SU-DHL-6 (cell line): ENCODE results near the gene SLC22A1.

Experiments
- H2AFZ ChIP-seq: fragments of 200-600 bp; sonication (generic); 2 replicates; pipeline ENCODE4 v1.6.1; 2014; ENCODE audit warnings: low read depth, mild to moderate bottlenecking, moderate library complexity, mixed read lengths, antibody characterized with exemption, low read length; ENCODE audit not compliant: severe bottlenecking
- H3F3A ChIP-seq: fragments of 200-600 bp; shearing (Covaris generic); 2 replicates; pipeline ENCODE4 v1.6.0; 2016; ENCODE audit warnings: antibody characterized with exemption, mild to moderate bottlenecking; ENCODE audit not compliant: insufficient read depth
- H3K27ac ChIP-seq: fragments of 200-600 bp; sonication (generic); 2 replicates; pipeline ENCODE4 v1.5.1; 2016; ENCODE audit warnings: low read depth, mild to moderate bottlenecking, low read length, moderate library complexity, mixed read lengths
- H3K27me3 ChIP-seq: fragments of 200-600 bp; sonication (generic), shearing (Covaris generic); 2 replicates; pipeline ENCODE4 v1.6.0; 2014; ENCODE audit warnings: mild to moderate bottlenecking, low read length
- H3K36me3 ChIP-seq: fragments of 200-600 bp; sonication (generic); 2 replicates; pipeline ENCODE4 v1.6.1; 2014; ENCODE audit warnings: mild to moderate bottlenecking, low read length, mixed read lengths
- H3K4me2 ChIP-seq: fragments of 300-600, 200-600 bp; shearing (Covaris generic), sonication (generic); 2 replicates; pipeline ENCODE4 v1.6.0; 2014; ENCODE audit warnings: low read length, low read depth, mild to moderate bottlenecking; ENCODE audit not compliant: poor library complexity, severe bottlenecking
- H3K4me3 ChIP-seq: fragments of 200-600 bp; sonication (generic); 2 replicates; pipeline ENCODE4 v1.5.1; 2014; ENCODE audit warnings: antibody characterized with exemption, low read length, mild to moderate bottlenecking, mixed read lengths; ENCODE audit not compliant: insufficient read depth, poor library complexity, severe bottlenecking
- H3K79me2 ChIP-seq: fragments of 200-600 bp; sonication (generic); 2 replicates; pipeline ENCODE4 v1.6.1; 2014; ENCODE audit warnings: mild to moderate bottlenecking, low read length, moderate library complexity; ENCODE audit not compliant: insufficient read depth
- H3K9ac ChIP-seq: fragments of 200-600 bp; sonication (generic); 2 replicates; pipeline ENCODE4 v1.7.0; 2014; ENCODE audit warnings: mild to moderate bottlenecking, low read length
- H3K9me2 ChIP-seq: fragments of 200-600 bp; sonication (generic); replicated peaks from 2 replicates; pipeline ENCODE4 v1.6.1; 2014; ENCODE audit warnings: low read length; ENCODE audit not compliant: insufficient read depth
- H3K9me3 ChIP-seq: fragments of 200-600 bp; sonication (generic); 2 replicates; pipeline ENCODE4 v1.6.1; 2014; ENCODE audit warnings: low read length, mixed read lengths; ENCODE audit not compliant: insufficient read depth
- H4K20me1 ChIP-seq: fragments of 200-600 bp; sonication (generic); 2 replicates; pipeline ENCODE4 v1.6.1; 2014; ENCODE audit warnings: low read depth, mild to moderate bottlenecking, antibody characterized with exemption, low read length, moderate library complexity, mixed read lengths
- EZH2phosphoT487 ChIP-seq: fragments of 200-600 bp; sonication (generic), shearing (Covaris generic); conservative IDR thresholded peaks from 2 replicates; pipeline ENCODE4 v1.6.1; 2018; ENCODE audit warnings: mild to moderate bottlenecking, antibody characterized with exemption, low read length, moderate library complexity, mixed read lengths
- TF ChIP-seq, protein P1 (sequence below): fragments of 200-600 bp; sonication (generic); IDR thresholded peaks from one replicate; pipeline ENCODE4 v1.5.1; 2017; ENCODE audit warnings: antibody characterized with exemption, mild to moderate bottlenecking, low read length, moderate library complexity; ENCODE audit not compliant: insufficient read depth, poor library complexity, severe bottlenecking

The SLC22A1 gene

DNA sequence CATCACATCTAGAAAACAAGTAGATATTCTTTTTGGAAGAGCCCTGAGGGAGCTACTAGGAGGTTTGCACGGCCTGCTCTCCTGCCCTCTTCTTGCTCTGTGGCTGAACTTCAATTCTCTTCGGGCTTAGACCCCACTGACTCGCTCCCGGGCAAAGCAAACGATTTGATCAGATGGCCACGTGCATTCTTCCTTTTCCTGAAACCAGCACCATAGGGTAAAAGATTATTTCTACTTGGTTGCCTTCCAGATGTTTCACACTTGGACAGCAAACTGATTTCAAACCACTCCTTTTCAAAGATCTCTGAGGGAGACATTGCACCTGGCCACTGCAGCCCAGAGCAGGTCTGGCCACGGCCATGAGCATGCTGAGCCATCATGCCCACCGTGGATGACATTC lies at the start of gene SLC22A1:
TSS of gene SLC22A1 (plus strand) at position 258 of the 400 bp plus-strand sequence. CDS start at position 379, 121 bp downstream.
- H3K9ac ChIP-seq = no peak within 1 kb of the TSS
- H2AFZ ChIP-seq = no peak within 1 kb of the TSS
- H3K27ac ChIP-seq = no peak within 1 kb of the TSS
- no peaks in the 10 kb centered on the region for H3K36me3 ChIP-seq
- H3K4me2 ChIP-seq = no peak within 1 kb of the TSS
- H3K9me3 ChIP-seq = peaks cover 13% of the 10 kb centered on the region; the same call in 1 of the 2 replicates
- no peaks in the 10 kb centered on the region for H3K9me2 ChIP-seq
- no peaks in the 10 kb centered on the region for H3K79me2 ChIP-seq
- no peaks in the 10 kb centered on the region for H4K20me1 ChIP-seq
- H3K4me3 ChIP-seq = no peak within 1 kb of the TSS
- H3F3A ChIP-seq = no peaks in the 10 kb centered on the region
- no peak for TF ChIP-seq EZH2phosphoT487
- TF ChIP-seq, protein P1, sequence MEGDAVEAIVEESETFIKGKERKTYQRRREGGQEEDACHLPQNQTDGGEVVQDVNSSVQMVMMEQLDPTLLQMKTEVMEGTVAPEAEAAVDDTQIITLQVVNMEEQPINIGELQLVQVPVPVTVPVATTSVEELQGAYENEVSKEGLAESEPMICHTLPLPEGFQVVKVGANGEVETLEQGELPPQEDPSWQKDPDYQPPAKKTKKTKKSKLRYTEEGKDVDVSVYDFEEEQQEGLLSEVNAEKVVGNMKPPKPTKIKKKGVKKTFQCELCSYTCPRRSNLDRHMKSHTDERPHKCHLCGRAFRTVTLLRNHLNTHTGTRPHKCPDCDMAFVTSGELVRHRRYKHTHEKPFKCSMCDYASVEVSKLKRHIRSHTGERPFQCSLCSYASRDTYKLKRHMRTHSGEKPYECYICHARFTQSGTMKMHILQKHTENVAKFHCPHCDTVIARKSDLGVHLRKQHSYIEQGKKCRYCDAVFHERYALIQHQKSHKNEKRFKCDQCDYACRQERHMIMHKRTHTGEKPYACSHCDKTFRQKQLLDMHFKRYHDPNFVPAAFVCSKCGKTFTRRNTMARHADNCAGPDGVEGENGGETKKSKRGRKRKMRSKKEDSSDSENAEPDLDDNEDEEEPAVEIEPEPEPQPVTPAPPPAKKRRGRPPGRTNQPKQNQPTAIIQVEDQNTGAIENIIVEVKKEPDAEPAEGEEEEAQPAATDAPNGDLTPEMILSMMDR = no peak
- H3K27me3 ChIP-seq = no peaks in the 10 kb centered on the region

DNA sequence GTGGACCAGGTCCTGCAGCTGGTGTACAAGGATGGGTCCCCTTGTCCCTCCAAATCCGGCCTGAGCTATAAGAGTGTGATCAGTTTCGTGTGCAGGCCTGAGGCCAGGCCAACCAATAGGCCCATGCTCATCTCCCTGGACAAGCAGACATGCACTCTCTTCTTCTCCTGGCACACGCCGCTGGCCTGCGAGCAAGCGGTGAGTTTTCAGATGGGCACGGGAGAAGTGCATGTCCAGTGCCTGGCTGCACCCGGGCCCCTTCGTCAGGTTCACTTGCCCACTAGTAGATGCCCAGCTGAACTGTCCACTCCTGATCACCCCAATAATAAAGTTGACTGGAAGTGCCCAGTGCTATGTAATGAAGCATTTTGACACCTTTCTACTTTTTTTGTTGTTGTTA lies 48.3 kb upstream of the SLC22A1 start:
- H3K79me2 ChIP-seq = no peaks in the 10 kb centered on the region
- no peak overlapping the region for H3K4me3 ChIP-seq
- H3K36me3 ChIP-seq = no peaks in the 10 kb centered on the region
- H3K9ac ChIP-seq = no peak overlapping the region
- no peaks in the 10 kb centered on the region; the same call in 1 of the 2 replicates for H4K20me1 ChIP-seq
- TF ChIP-seq, protein P1 = no peak
- no peak for TF ChIP-seq EZH2phosphoT487
- H3K4me2 ChIP-seq = no peak overlapping the region
- no peaks in the 10 kb centered on the region for H3K9me2 ChIP-seq
- no peaks in the 10 kb centered on the region for H3K27me3 ChIP-seq
- no peaks in the 10 kb centered on the region for H3F3A ChIP-seq
- no peak overlapping the region for H3K27ac ChIP-seq
- H2AFZ ChIP-seq = no peak overlapping the region
- H3K9me3 ChIP-seq = no peaks in the 10 kb centered on the region

DNA sequence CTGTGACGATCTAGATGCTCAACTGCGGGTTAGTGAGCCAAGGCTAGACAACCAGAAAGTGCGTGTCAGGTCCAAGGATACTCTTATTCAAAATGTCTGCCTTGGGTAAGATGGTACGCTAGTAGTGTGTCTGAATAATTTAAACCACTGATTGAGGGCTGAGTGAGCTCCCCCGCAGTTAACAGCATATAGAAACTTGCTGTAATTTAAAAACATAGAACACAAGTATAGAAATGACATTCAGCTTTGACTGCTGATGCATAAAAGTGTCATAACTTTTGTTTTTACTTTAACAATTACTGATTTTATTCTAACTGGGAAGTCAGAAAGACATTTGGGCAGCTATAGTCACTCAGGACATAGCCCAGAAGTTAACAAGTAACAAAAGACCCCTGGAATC lies 45.6 kb upstream of the SLC22A1 start:
- H3K4me3 ChIP-seq = no peak overlapping the region
- H3K4me2 ChIP-seq = no peak overlapping the region
- no peak for TF ChIP-seq EZH2phosphoT487
- TF ChIP-seq, protein P1 = no peak
- no peaks in the 10 kb centered on the region for H3K9me3 ChIP-seq
- H3K79me2 ChIP-seq = no peaks in the 10 kb centered on the region
- no peaks in the 10 kb centered on the region for H3K27me3 ChIP-seq
- H3K9me2 ChIP-seq = no peaks in the 10 kb centered on the region
- H4K20me1 ChIP-seq = no peaks in the 10 kb centered on the region
- no peak overlapping the region for H3K9ac ChIP-seq
- H3K36me3 ChIP-seq = no peaks in the 10 kb centered on the region
- H3K27ac ChIP-seq = no peak overlapping the region
- no peaks in the 10 kb centered on the region for H3F3A ChIP-seq
- H2AFZ ChIP-seq = no peak overlapping the region

DNA sequence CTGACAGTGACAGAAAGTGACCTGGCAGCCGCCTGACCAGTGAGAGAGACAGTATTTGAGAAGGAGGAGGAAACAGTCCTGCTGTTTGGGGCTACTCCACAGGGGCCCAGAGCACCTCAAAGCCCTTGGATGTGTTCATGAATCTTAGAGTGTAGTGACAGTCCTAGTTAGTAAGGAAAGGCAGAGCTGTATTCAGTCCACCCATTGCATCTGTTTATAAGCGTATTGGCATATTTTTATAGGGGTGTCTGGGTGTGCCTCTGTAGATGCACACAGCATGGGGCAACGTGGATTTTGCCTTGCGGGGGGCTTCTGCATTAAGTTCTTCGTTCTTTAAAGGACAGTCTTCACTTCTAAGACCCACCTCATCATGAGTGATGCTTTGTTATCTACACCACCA lies 44.6 kb upstream of the SLC22A1 start:
- TF ChIP-seq, protein P1 = no peak
- no peak for TF ChIP-seq EZH2phosphoT487
- Histone ChIP-seq H3K27ac (no peak overlapping the region), H3K79me2 (no peaks in the 10 kb centered on the region), H3K9me2 (no peaks in the 10 kb centered on the region), H3F3A (no peaks in the 10 kb centered on the region), H2AFZ (no peak overlapping the region), H3K4me2 (no peak overlapping the region), H3K9ac (no peak overlapping the region), H3K9me3 (no peaks in the 10 kb centered on the region), H3K36me3 (no peaks in the 10 kb centered on the region), H3K27me3 (no peaks in the 10 kb centered on the region), H4K20me1 (no peaks in the 10 kb centered on the region), H3K4me3 (no peak overlapping the region)
